Glomerular visceral epithelial cell (primary cell): Measurements from ENCODE around the gene CDH13.

Source experiments
- DNase-seq: peaks from one replicate; pipeline ENCODE4 v3.0.0-alpha.2; 2016; ENCODE audit errors: extremely low spot score

The CDH13 gene

GRCh38 chr16:82953517-82953916 lies 326.7 kb downstream of the CDH13 start:
- no peak for DNase-seq

- DNase-seq, result peak; percentile 8
These were observed 327.6 kb downstream of the CDH13 start for GRCh38 chr16:82954224-82954929.

DNA sequence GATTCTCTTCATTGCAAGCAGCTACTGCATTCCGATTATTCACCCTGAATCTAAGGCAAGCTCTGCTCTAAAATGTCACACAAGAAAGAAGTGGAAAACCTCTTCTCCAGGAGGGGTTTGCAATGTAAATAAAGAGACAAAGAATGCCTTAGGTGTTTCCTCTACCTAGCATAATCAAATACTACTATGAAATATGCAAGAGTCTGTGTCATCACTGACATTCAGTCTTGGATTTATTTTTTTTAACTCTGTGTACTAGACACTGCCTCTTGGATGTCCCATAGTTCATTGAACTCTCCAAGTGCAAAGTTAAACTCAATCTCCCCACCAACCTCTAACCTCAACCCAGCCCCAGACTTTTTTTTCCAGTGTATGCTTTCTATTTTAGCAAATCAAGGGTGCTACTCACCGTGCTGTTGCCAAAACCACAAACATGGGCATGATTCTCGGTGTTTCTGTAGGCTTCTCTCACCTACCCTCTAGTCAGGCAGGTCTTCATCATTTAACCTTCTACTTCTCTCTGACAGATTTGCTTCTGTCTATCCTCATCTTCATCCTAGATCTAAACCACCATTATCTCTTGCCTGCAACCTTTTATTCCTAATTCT lies 329.1 kb downstream of the CDH13 start:
- DNase-seq, result no peak

DNA sequence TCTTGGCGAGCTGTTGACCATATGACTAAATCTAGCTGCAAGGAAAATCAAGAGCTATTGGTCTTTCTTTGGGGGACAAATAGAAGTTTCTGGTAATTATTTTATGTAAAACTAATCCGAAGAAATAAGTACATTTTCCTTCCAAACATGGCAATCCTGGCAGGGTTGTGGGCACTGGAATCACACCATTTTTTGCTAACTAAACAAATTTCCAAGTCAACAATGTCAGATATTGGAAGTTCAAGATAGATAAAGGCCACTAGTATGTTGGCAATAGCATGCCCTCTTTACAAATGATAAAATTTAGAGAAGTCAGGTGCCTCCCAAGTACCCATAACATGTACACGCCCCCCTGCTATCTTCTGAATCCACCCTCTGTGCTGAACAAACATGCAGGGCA lies 330.4 kb downstream of the CDH13 start:
- DNase-seq, result no peak

- no peak for DNase-seq
These were observed 334.1 kb downstream of the CDH13 start for GRCh38 chr16:82960918-82961317.

GRCh38 chr16:82963653-82964052 lies 336.9 kb downstream of the CDH13 start:
- no peak for DNase-seq

DNA sequence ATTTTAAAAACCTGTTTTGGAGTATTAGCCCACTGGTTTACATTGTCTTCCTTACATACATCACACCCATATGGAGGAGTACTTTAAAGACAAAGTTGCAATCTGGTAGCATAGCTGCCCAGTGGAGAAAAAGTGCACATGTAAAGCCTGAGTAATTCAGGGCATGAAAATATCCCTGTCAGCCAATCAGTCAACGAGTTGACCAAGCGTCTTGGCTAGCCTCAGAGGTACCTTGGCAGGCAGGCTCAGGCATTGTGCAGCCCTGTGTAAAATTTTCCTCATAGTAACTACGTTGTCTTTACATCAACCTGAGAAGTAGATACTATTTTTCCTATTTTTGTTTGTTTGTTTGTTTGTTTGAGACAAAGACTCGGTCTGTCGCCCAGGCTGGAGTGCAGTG lies 339.0 kb downstream of the CDH13 start:
- DNase-seq, result no peak

DNA sequence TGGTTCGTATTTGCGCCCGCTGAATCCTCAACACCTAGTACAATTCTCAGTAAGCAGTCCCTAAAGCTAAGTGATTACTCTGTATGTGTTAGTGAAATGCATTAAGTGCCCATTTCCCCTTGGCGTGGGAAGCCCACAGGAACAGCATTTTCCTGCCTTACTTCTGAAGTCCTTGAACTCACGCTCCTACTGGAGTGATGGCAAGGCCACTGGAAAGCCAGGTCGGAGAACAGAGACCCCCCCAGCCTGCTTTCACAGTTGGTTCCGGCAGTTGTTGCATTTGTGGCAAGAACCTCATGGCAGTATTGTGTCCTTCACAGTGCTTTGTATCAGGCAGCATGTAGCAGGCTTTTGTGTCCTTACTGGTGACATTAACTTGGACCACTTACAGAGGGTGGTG lies 340.7 kb downstream of the CDH13 start:
- no peak for DNase-seq

GRCh38 chr16:82971126-82971525 lies 344.4 kb downstream of the CDH13 start:
- no peak for DNase-seq

DNA sequence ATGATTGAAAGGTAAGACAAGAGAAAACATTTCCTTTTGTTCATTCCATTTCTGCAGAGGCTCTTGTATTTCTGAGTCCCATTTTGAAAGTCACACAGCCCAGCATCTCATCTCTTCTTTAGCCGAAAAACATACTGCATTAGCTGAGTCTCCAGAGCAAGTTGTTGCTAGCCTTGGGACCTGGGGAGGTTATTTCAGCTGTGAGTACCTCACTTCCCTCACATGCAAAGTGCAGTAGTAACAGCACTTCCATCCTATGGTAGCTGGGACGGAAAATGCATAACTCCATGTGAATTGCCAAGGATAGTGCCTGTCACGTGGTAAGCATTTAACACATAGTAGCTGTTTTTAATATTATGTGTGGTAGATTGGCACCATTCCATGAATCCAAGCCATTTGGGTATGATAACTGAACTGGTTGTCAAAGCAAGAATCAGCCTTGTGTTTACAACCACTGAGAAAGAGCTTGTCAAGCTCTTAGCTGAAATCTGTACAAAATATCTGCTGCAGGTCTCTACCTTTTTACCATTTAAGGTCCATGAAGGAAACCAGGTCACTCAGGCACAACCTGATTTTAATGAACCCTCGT lies 345.7 kb downstream of the CDH13 start:
- DNase-seq, result no peak

- peak; percentile 56 for DNase-seq
These were observed 352.8 kb downstream of the CDH13 start for GRCh38 chr16:82979406-82980111.

GRCh38 chr16:82980810-82981209 lies 354.0 kb downstream of the CDH13 start:
- DNase-seq, result no peak

- no peak for DNase-seq
These were observed 361.0 kb downstream of the CDH13 start for GRCh38 chr16:82987767-82988166.

DNA sequence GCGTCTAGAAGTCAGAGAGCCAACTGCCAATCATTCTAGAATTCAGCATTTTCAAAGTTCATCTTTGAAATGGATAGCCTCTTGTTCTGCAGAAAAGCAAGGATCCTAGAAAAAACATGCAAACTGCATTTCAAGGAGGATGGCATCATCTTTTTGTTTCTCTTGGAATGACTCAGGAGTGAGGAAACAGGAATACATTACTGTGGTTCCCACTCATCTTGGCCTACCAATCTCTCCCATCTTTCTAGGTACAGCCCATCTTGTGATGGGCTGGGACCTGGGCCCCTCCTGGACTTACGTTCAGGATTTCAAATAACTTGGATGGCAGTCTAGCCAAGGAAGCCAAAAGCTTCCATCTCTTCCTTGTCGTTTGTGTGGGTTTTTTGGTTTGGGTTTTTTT lies 363.4 kb downstream of the CDH13 start:
- peak; percentile 11 for DNase-seq

DNA sequence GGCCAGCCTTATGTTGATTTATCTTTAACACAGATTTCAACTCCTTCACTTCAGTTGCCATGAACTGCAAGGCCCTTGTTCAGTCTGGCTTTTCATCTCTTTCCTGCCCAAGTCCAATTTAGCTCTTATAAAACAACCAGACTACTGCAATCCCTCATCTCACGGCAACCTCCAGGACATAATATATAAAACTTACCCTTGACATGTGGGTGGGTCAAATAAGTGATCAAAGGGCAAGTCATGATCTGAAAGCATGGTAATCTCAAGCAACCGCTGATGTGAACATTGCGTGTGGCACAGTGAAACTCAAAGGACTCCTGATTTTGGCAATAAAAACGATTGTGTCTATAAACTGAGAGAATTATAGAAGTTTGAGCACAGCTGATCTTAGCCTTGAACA lies 364.6 kb downstream of the CDH13 start:
- no peak for DNase-seq

DNA sequence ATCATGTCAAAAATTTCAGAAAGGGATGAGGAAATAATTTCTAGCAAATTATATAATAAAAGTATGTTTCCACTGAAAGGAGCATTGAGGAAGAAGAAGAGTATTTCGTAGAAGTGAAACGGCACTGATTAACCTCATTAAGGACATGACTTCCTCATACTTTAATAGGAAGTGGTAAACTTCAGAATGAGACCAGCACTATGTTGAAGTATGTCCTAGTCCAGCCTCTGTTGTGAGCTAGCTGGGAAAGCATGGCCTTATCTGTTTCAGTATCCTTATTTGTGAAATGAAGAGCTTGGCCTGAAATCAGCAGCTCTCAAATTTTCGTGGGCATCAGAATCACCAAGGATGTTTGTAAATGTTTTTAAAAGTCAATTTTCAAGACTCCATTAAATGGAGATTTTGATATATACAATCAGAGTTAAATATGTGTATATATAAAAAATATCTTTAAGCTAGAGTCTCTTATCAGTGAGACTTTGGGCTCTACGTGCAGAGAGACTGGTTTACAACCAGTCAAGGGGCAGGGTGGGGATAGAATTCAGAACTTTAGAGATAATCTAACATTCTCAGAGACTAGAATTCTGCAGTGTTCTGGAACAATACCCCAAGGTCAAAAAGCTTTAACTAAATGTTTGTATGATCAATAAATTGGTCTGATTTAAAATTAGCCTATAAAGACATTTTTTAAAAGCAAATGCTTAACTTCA lies 365.4 kb downstream of the CDH13 start:
- no peak for DNase-seq

- DNase-seq, result no peak
These were observed 366.0 kb downstream of the CDH13 start for GRCh38 chr16:82992786-82993185.

GRCh38 chr16:82993415-82993814 lies 366.6 kb downstream of the CDH13 start:
- DNase-seq, result no peak

GRCh38 chr16:82993926-82994325 lies 367.2 kb downstream of the CDH13 start:
- no peak for DNase-seq

DNA sequence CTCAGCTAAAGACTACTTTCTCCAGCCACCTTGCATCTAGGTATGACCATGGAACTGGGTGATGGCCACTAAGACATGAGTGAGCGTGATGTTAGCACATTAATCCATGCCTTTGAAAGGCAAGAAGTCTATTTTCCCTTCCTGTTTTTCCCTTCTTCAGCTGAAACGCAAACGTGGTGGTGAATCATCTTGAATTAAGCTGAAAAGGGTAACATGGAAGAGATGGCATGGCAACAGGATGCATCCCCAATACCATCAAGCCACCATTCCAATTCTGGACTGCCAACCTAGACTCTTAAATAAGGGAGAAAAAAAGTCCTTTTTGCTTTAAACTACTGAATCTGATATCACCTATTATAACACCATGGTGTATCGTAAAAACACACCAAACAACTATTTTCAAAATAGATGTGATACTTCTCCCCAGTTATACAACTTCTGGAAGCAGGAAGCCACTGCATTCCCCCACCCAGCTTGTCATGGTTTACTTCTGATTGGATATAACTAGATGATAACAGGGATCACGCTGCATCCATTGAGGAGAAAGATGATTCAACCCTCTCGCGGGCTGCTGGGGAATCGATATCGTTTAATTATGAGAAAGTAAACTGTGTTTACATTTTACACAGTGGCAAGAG lies 368.6 kb downstream of the CDH13 start:
- DNase-seq, result no peak

GRCh38 chr16:82995924-82996441 lies 369.2 kb downstream of the CDH13 start:
- DNase-seq, result peak; percentile 59
